ENCODE results near the gene PTPN4. TPM values are rescaled to one million over a fixed set of nuclear protein-coding genes. Genes with fewer than 3 reads are reported as not detected.

PTPN4 gene
- total RNA-seq, 1 experiment from 2014 or later = 80.5 TPM

- no peak overlapping the region for H3K9ac ChIP-seq (ENCODE audit: extremely low read depth, insufficient read length, low read length)
- Mint-ChIP-seq H3K9me3 (0 out of 5 replicates have a peak, but pooled peaks cover 0 to 2% of the 10 kb centered on the region in 2 experiments), H3K4me3 (no peak overlapping the region), H3K4me1 (peaks cover 35 to 36% of the 10 kb centered on the region in 2 experiments), H3K36me3 (ENCODE audit: insufficient read depth in 1 of 3, low read depth in 3 of 3) (peaks cover 12 to 39% (median 29%) of the 10 kb centered on the region in 3 experiments; a peak in 6 of 7 replicates), H3K27ac (peak overlapping the region in 1 of 3 experiments; percentile 13; a peak in 1 of 7 replicates), H3K27me3 (ENCODE audit: low read depth) (peaks cover 9% of the 10 kb centered on the region)
- peaks cover 7% of the 10 kb centered on the region for H3K23me2 ChIP-seq (ENCODE audit: insufficient read length, low read depth, low read length, poor library complexity, severe bottlenecking)
- H3K18ac ChIP-seq (ENCODE audit: insufficient read length, low read depth, low read length) = no peak overlapping the region
- H3K56ac ChIP-seq (ENCODE audit: insufficient read length, low read depth, low read length) = no peak overlapping the region
- H3K9me3 ChIP-seq (ENCODE audit: control insufficient read depth, low read depth, low read length) = no peaks in the 10 kb centered on the region
- H3K23ac ChIP-seq (ENCODE audit: insufficient read length, low read depth, low read length) = no peak overlapping the region
- no peak overlapping the region for H4K5ac ChIP-seq (ENCODE audit: insufficient read length, low read depth, low read length)
- no peak overlapping the region for H3K14ac ChIP-seq (ENCODE audit: insufficient read depth, low read length)
- no peak overlapping the region for H2AFZ ChIP-seq (ENCODE audit: low read length)
- no peak overlapping the region for H3K4me2 ChIP-seq (ENCODE audit: insufficient read depth, insufficient read length, low read length)
- H4K91ac ChIP-seq (ENCODE audit: insufficient read length, low read depth, low read length) = no peak overlapping the region
- H3T11ph ChIP-seq (ENCODE audit: low read length) = no peak overlapping the region
- peaks cover 2% of the 10 kb centered on the region for H3K79me1 ChIP-seq (ENCODE audit: insufficient read depth, low read depth, low read length, poor library complexity, severe bottlenecking)
- peaks cover 4% of the 10 kb centered on the region; the same call in 1 of the 2 replicates for H3K79me2 ChIP-seq (ENCODE audit: insufficient read depth, low read length)
- H4K20me1 ChIP-seq (ENCODE audit: control insufficient read depth, insufficient read depth, insufficient read length) = no peaks in the 10 kb centered on the region
- H3K27me3 ChIP-seq (ENCODE audit: insufficient read depth, low read length) = no peaks in the 10 kb centered on the region
- TF ChIP-seq, protein P1, sequence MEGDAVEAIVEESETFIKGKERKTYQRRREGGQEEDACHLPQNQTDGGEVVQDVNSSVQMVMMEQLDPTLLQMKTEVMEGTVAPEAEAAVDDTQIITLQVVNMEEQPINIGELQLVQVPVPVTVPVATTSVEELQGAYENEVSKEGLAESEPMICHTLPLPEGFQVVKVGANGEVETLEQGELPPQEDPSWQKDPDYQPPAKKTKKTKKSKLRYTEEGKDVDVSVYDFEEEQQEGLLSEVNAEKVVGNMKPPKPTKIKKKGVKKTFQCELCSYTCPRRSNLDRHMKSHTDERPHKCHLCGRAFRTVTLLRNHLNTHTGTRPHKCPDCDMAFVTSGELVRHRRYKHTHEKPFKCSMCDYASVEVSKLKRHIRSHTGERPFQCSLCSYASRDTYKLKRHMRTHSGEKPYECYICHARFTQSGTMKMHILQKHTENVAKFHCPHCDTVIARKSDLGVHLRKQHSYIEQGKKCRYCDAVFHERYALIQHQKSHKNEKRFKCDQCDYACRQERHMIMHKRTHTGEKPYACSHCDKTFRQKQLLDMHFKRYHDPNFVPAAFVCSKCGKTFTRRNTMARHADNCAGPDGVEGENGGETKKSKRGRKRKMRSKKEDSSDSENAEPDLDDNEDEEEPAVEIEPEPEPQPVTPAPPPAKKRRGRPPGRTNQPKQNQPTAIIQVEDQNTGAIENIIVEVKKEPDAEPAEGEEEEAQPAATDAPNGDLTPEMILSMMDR (conservative IDR thresholded peaks at IDR 0.05) = no peak
- H3K4ac ChIP-seq (ENCODE audit: low read depth, low read length) = no peak overlapping the region
- no peak overlapping the region for H2BK15ac ChIP-seq (ENCODE audit: low read depth, low read length)
- no peak overlapping the region for H2BK20ac ChIP-seq (ENCODE audit: low read depth, low read length, poor library complexity, severe bottlenecking)
- no peak overlapping the region for H2BK5ac ChIP-seq (ENCODE audit: insufficient read length, low read length)
- no CpG with 5 or more reads among the region's 3 CpGs for WGBS (ENCODE audit: extremely low coverage, insufficient read length, low lambda C conversion rate)
- H2BK120ac ChIP-seq (ENCODE audit: low read depth, low read length, poor library complexity, severe bottlenecking) = no peak overlapping the region
- H2AK5ac ChIP-seq (ENCODE audit: insufficient read length, low read length) = no peak overlapping the region
- H3K4me1 ChIP-seq (ENCODE audit: insufficient read depth, low read length) = no peaks in the 10 kb centered on the region; the same call in 1 of the 2 replicates
- no peak overlapping the region for H4K8ac ChIP-seq (replicated peaks; ENCODE audit: insufficient read length, low read depth, low read length)
- H2BK12ac ChIP-seq (ENCODE audit: insufficient read length, low read depth, low read length) = no peak overlapping the region
- no peak for DNase-seq
- H3K27ac ChIP-seq (ENCODE audit: insufficient read length, low read depth, low read length) = no peak overlapping the region
Observed at GRCh38 chr2:120016800-120017199, 257.1 kb downstream of the PTPN4 start.
